WTC11 (cell line): ENCODE results near the gene KBTBD12. TPM values are rescaled to one million over a fixed set of nuclear protein-coding genes. Genes with fewer than 3 reads are reported as not detected.

Experiments used
- AFF4 ChIP-seq: sonication (generic); formaldehyde crosslinking; IDR thresholded peaks from 2 replicates; pipeline ENCODE4 v1.8.1; 2023; ENCODE audit warnings: mild to moderate bottlenecking, missing genetic modification reagents, borderline replicate concordance
- ATF1 ChIP-seq: sonication (generic); formaldehyde crosslinking; IDR thresholded peaks from 2 replicates; pipeline ENCODE4 v1.8.1; 2023; ENCODE audit warnings: mild to moderate bottlenecking, moderate library complexity, missing genetic modification reagents
- ATF3 ChIP-seq: sonication (generic); formaldehyde crosslinking; conservative IDR thresholded peaks from 2 replicates; pipeline ENCODE4 v1.8.1; 2022; ENCODE audit warnings: mild to moderate bottlenecking, missing genetic modification reagents
- ATF6 ChIP-seq: sonication (generic); formaldehyde crosslinking; IDR thresholded peaks from 2 replicates; pipeline ENCODE4 v1.8.1; 2023; ENCODE audit warnings: mild to moderate bottlenecking, missing genetic modification reagents
- E2F5 ChIP-seq: sonication (generic); formaldehyde crosslinking; IDR thresholded peaks from 2 replicates; pipeline ENCODE4 v1.8.1; 2022; ENCODE audit warnings: mild to moderate bottlenecking, moderate library complexity, missing genetic modification reagents
- ERG ChIP-seq: fragments of 250-450 bp; sonication (Bioruptor Pico); IDR thresholded peaks from 2 replicates; pipeline ENCODE4 v1.8.0; 2021; ENCODE audit warnings: mild to moderate bottlenecking
- FOXK1 ChIP-seq: sonication (generic); formaldehyde crosslinking; IDR thresholded peaks from 2 replicates; pipeline ENCODE4 v1.8.0; 2022; ENCODE audit warnings: mild to moderate bottlenecking, moderate library complexity, missing genetic modification reagents
- HMGA2 ChIP-seq: fragments of 250-450 bp; sonication (Bioruptor Pico); IDR thresholded peaks from 2 replicates; pipeline ENCODE4 v1.4.0; 2021; ENCODE audit warnings: mild to moderate bottlenecking, moderate library complexity
- IRF2 ChIP-seq: sonication (generic); formaldehyde crosslinking; IDR thresholded peaks from 2 replicates; pipeline ENCODE4 v1.8.0; 2022; ENCODE audit warnings: low read depth, missing genetic modification reagents, borderline replicate concordance
- JUN ChIP-seq: sonication (generic); formaldehyde crosslinking; IDR thresholded peaks from 2 replicates; pipeline ENCODE4 v1.8.0; 2023; ENCODE audit warnings: mild to moderate bottlenecking, missing genetic modification reagents
- MAX ChIP-seq: sonication (generic); formaldehyde crosslinking; IDR thresholded peaks from 2 replicates; pipeline ENCODE4 v1.8.0; 2022; ENCODE audit warnings: mild to moderate bottlenecking, missing genetic modification reagents
- MYBL2 ChIP-seq: sonication (generic); formaldehyde crosslinking; IDR thresholded peaks from 2 replicates; pipeline ENCODE4 v1.8.1; 2023; ENCODE audit warnings: mild to moderate bottlenecking, moderate library complexity, missing genetic modification reagents
- NR2C2 ChIP-seq: sonication (generic); formaldehyde crosslinking; IDR thresholded peaks from 2 replicates; pipeline ENCODE4 v1.8.0; 2022; ENCODE audit warnings: mild to moderate bottlenecking, missing genetic modification reagents
- PREB ChIP-seq: sonication (generic); formaldehyde crosslinking; IDR thresholded peaks from 2 replicates; pipeline ENCODE4 v1.8.1; 2022; ENCODE audit warnings: mild to moderate bottlenecking, missing genetic modification reagents, moderate library complexity, borderline replicate concordance
- SMAD3 ChIP-seq: sonication (generic); formaldehyde crosslinking; IDR thresholded peaks from 2 replicates; pipeline ENCODE4 v1.8.0; 2022; ENCODE audit warnings: missing genetic modification reagents, mild to moderate bottlenecking, borderline replicate concordance
- SMAD4 ChIP-seq: sonication (generic); formaldehyde crosslinking; IDR thresholded peaks from 2 replicates; pipeline ENCODE4 v1.8.0; 2022; ENCODE audit warnings: mild to moderate bottlenecking, missing genetic modification reagents
- SP1 ChIP-seq: sonication (generic); formaldehyde crosslinking; conservative IDR thresholded peaks from 2 replicates; pipeline ENCODE4 v1.8.1; 2022; ENCODE audit warnings: missing genetic modification reagents
- TEAD4 ChIP-seq: sonication (generic); formaldehyde crosslinking; IDR thresholded peaks from 2 replicates; pipeline ENCODE4 v1.8.0; 2022; ENCODE audit warnings: mild to moderate bottlenecking, missing genetic modification reagents
- TP53 ChIP-seq: sonication (generic); formaldehyde crosslinking; IDR thresholded peaks from 2 replicates; pipeline ENCODE4 v1.8.1; 2023; ENCODE audit warnings: mild to moderate bottlenecking, missing genetic modification reagents
- USF1 ChIP-seq: sonication (generic); formaldehyde crosslinking; IDR thresholded peaks from 2 replicates; pipeline ENCODE4 v1.8.0; 2022; ENCODE audit warnings: mild to moderate bottlenecking, missing genetic modification reagents
- USF2 ChIP-seq: sonication (generic); formaldehyde crosslinking; IDR thresholded peaks from 2 replicates; pipeline ENCODE4 v1.8.1; 2023; ENCODE audit warnings: mild to moderate bottlenecking, missing genetic modification reagents, moderate library complexity
- ZNF138 ChIP-seq: sonication (generic); formaldehyde crosslinking; conservative IDR thresholded peaks from 2 replicates; pipeline ENCODE4 v1.8.1; 2022; ENCODE audit warnings: mild to moderate bottlenecking, moderate library complexity, missing genetic modification reagents
- ZNF317 ChIP-seq: sonication (generic); formaldehyde crosslinking; IDR thresholded peaks from 2 replicates; pipeline ENCODE4 v1.8.1; 2023; ENCODE audit warnings: low read depth, mild to moderate bottlenecking, moderate library complexity, missing genetic modification reagents, borderline replicate concordance
- ZNF396 ChIP-seq: fragments of 250-450 bp; sonication (Bioruptor Pico); IDR thresholded peaks from 2 replicates; pipeline ENCODE4 v1.8.0; 2021; ENCODE audit warnings: mild to moderate bottlenecking, moderate library complexity, borderline replicate concordance
- ZSCAN18 ChIP-seq: fragments of 250-450 bp; sonication (Bioruptor Pico); IDR thresholded peaks from 2 replicates; pipeline ENCODE4 v2.1.2; 2022; ENCODE audit warnings: mild to moderate bottlenecking, moderate library complexity
- total RNA-seq: library from RNA; stranded (reverse); gene quantifications from 3 replicates; pipeline ENCODE4 v1.2.3, GENCODE V29; 2021

Gene KBTBD12
- total RNA-seq, 1 experiment from 2014 or later: 0.22 TPM

- TF ChIP-seq ZNF317 (CRISPR knock-in tag): peak; percentile 58; the same call in 1 of the 2 replicates
- TF ChIP-seq ZNF396 (CRISPR knock-in tag): no peak
- peak; percentile 86 for TF ChIP-seq E2F5 (CRISPR knock-in tag)
- TF ChIP-seq NR2C2 (CRISPR knock-in tag): no peak
- TF ChIP-seq ERG: no peak
- peak; percentile 12; the same call in 1 of the 2 replicates for TF ChIP-seq SMAD4 (CRISPR knock-in tag)
- no peak for TF ChIP-seq HMGA2 (CRISPR knock-in tag)
- TF ChIP-seq ATF3: no peak
- peak; percentile 58 for TF ChIP-seq USF1 (CRISPR knock-in tag)
- peak; percentile 69; the same call in 1 of the 2 replicates for TF ChIP-seq SP1
- TF ChIP-seq SMAD3: peak; percentile 80
- TF ChIP-seq MAX: peak; percentile 98
- TF ChIP-seq TP53 (CRISPR knock-in tag): peak; percentile 82; the same call in 1 of the 2 replicates
- no peak for TF ChIP-seq ATF1 (CRISPR knock-in tag)
- peak; percentile 78; the same call in 1 of the 2 replicates for TF ChIP-seq AFF4 (CRISPR knock-in tag)
- no peak for TF ChIP-seq ATF6 (CRISPR knock-in tag)
- TF ChIP-seq ZNF138 (CRISPR knock-in tag): peak; percentile 51; the same call in 1 of the 2 replicates
- 0 out of 2 replicates have a peak, but pooled peaks have one; percentile 63 for TF ChIP-seq JUN (CRISPR knock-in tag)
- TF ChIP-seq ZSCAN18 (CRISPR knock-in tag): no peak
- peak; percentile 86 for TF ChIP-seq FOXK1 (CRISPR knock-in tag)
- peak; percentile 95 for TF ChIP-seq MYBL2 (CRISPR knock-in tag)
- no peak for TF ChIP-seq PREB (CRISPR knock-in tag)
- TF ChIP-seq USF2: no peak
- 0 out of 2 replicates have a peak, but pooled peaks have one; percentile 56 for TF ChIP-seq IRF2 (CRISPR knock-in tag)
- TF ChIP-seq TEAD4 (CRISPR knock-in tag): no peak
These were observed at the start of gene KBTBD12 (continued) for GRCh38 chr3:127915115-127915936.
